Tibial nerve (tissue), 4 donors: ENCODE data around the gene HBP1.

ENCODE experiments used
- CTCF ChIP-seq, 5 experiments: fragments of 200-600 bp in 3 of 5; fragments of 450-650 bp in 2 of 5; sonication (generic) in 3 of 5; IDR thresholded peaks; one replicate each; pipeline ENCODE4 v1.5.1; 2016 to 2019; ENCODE audit warnings: antibody characterized with exemption in 5 of 5, mild to moderate bottlenecking in 3 of 5, moderate library complexity in 2 of 5
- EP300 ChIP-seq, 2 donors: sonication (generic); formaldehyde crosslinking; IDR thresholded peaks; one replicate each; pipeline ENCODE4 v1.6.1; 2017; ENCODE audit warnings: antibody characterized with exemption in 2 of 2, mild to moderate bottlenecking in 1 of 2
- POLR2A ChIP-seq, 2 donors: fragments of 450-650 bp; IDR thresholded peaks; one replicate each; pipeline ENCODE4 v1.6.1; 2017; ENCODE audit warnings: antibody characterized with exemption in 2 of 2, mild to moderate bottlenecking in 2 of 2, moderate library complexity in 2 of 2

DNA sequence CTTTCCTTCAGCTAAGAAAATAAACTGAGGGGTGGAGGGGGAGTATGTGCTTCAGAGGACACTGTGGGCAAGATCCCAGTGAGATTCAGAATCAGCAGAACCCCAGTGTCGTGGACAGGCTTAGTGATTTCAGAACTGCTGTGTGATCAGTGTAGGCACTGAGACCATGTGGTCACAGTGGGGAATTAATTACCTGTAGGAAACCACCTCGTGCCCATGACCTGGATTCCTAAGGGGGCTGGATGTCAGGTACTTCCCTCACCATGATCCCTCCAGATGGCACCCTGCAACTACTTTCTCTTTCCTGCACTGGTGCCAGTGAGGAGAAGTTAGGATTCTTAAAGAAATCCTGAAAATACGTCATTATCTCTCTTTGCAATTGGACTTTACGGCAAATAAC lies 64.4 kb downstream of the HBP1 start:
- TF ChIP-seq CTCF (IDR thresholded peaks at IDR 0.05) (no peak), EP300 (IDR thresholded peaks at IDR 0.05) (no peak), POLR2A (IDR thresholded peaks at IDR 0.05) (no peak)
